Uterus (tissue), 4 donors: Measurements from ENCODE around the gene KMT2A. TPM values are rescaled to one million over a fixed set of nuclear protein-coding genes. Genes with fewer than 3 reads are reported as not detected.

ENCODE experiments used
- DNase-seq, 2 donors: peaks; one replicate each; pipeline ENCODE4 v3.0.0-alpha.2; 2019 to 2020
- H3K27ac ChIP-seq, 2 donors: fragments of 200-600 bp; sonication (generic); 1 replicate in 1 of 2; 2 replicates in 1 of 2; pipeline ENCODE4 v1.5.1; 2016 to 2018
- H3K27me3 ChIP-seq, 2 donors: fragments of 200-600 bp; sonication (generic); one replicate each; pipeline ENCODE4 v1.5.1; 2018 to 2019; ENCODE audit warnings: control low read depth in 1 of 2
- H3K36me3 ChIP-seq, 2 donors: fragments of 200-600 bp; sonication (generic); one replicate each; pipeline ENCODE4 v1.5.1; 2019; ENCODE audit warnings: control low read depth in 1 of 2
- H3K4me1 ChIP-seq, 2 donors: fragments of 200-600 bp; sonication (generic); one replicate each; pipeline ENCODE4 v1.5.1; 2018 to 2019; ENCODE audit warnings: control low read depth in 1 of 2
- H3K4me3 ChIP-seq, 2 donors: fragments of 200-600 bp; sonication (generic); 1 replicate in 1 of 2; 2 replicates in 1 of 2; pipeline ENCODE4 v1.5.1; 2018 to 2019; ENCODE audit warnings: mild to moderate bottlenecking in 1 of 2
- H3K9me3 ChIP-seq, 2 donors: fragments of 200-600 bp; sonication (generic); one replicate each; pipeline ENCODE4 v1.5.1; 2019; ENCODE audit warnings: control low read depth in 1 of 2
- POLR2A ChIP-seq, 2 donors: fragments of 450-650 bp; IDR thresholded peaks; one replicate each; pipeline ENCODE4 v1.6.1; 2016; ENCODE audit warnings: antibody characterized with exemption in 2 of 2, mild to moderate bottlenecking in 1 of 2, moderate library complexity in 1 of 2
- intact Hi-C: fragments of 100-400 bp; cut with DNase I; formaldehyde crosslinking; loops from one replicate; pipeline ENCODE4 v1.15.1; 2023; ENCODE audit warnings: low total_unique reads
- total RNA-seq, 4 donors: library from RNA; depleted of rRNA in 3 of 4; stranded (reverse); fragments of >200 nt in 3 of 4; gene quantifications; one replicate each; pipeline versions ENCODE4 v1.1.0 to v1.2.4, GENCODE V29; 2014 to 2023
- TF ChIP-seq, protein P1 (sequence below), 4 experiments: fragments of 200-600 bp in 2 of 4; fragments of 450-650 bp in 2 of 4; sonication (generic) in 2 of 4; IDR thresholded peaks; one replicate each; pipeline ENCODE4 v1.5.1; 2016 to 2019; ENCODE audit warnings: antibody characterized with exemption in 4 of 4, mild to moderate bottlenecking in 2 of 4, moderate library complexity in 1 of 4
- donor health status: DM: yes; HTN: yes; CAD: no.

Gene KMT2A
- total RNA-seq, 4 donors from 2014 or later: 41.0 to 142 (median 73.9) TPM

DNA sequence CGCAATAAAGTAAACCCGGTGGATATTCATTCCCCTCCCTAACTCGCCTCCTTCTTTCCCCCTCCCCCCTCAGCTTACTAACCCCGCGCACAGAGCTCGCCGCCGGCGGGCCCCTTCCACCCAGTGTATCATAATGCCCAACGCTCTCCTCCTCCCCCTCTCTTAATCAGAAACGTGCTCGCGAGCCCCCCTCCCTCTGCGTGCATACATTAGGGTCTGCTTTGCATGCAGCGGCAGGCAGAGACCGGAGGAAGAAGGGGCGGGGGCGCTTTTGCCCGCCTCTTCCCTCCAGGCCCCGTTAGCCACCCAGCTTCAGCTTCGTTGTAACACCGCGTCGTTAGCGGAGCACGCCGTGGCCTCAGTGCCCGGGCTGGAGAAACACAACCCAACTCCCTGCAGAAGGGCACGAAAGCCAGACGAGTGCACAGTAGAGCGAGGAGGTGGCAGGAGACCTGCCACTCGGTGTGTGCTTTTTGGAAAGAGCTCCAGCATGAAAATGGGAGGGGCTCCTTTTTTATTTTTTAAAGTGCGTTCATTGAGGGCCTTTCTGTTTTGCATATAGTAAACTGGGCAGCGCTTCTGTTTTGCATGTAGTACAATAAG, 901 bp upstream of the KMT2A start:
- Histone ChIP-seq H3K27me3 (no peaks in the 10 kb centered on the region), H3K4me1 (no peaks in the 10 kb centered on the region), H3K9me3 (no peaks in the 10 kb centered on the region), H3K27ac (peak overlapping the region; percentile 98 to 99), H3K36me3 (no peaks in the 10 kb centered on the region), H3K4me3 (peak overlapping the region; percentile 72 to 82)
- no peak for TF ChIP-seq POLR2A (IDR thresholded peaks at IDR 0.05)
- TF ChIP-seq, protein P1, sequence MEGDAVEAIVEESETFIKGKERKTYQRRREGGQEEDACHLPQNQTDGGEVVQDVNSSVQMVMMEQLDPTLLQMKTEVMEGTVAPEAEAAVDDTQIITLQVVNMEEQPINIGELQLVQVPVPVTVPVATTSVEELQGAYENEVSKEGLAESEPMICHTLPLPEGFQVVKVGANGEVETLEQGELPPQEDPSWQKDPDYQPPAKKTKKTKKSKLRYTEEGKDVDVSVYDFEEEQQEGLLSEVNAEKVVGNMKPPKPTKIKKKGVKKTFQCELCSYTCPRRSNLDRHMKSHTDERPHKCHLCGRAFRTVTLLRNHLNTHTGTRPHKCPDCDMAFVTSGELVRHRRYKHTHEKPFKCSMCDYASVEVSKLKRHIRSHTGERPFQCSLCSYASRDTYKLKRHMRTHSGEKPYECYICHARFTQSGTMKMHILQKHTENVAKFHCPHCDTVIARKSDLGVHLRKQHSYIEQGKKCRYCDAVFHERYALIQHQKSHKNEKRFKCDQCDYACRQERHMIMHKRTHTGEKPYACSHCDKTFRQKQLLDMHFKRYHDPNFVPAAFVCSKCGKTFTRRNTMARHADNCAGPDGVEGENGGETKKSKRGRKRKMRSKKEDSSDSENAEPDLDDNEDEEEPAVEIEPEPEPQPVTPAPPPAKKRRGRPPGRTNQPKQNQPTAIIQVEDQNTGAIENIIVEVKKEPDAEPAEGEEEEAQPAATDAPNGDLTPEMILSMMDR (IDR thresholded peaks at IDR 0.05): no peak
- DNase-seq: peak; percentile 30 to 46
- intact Hi-C loops: no loop called here

DNA sequence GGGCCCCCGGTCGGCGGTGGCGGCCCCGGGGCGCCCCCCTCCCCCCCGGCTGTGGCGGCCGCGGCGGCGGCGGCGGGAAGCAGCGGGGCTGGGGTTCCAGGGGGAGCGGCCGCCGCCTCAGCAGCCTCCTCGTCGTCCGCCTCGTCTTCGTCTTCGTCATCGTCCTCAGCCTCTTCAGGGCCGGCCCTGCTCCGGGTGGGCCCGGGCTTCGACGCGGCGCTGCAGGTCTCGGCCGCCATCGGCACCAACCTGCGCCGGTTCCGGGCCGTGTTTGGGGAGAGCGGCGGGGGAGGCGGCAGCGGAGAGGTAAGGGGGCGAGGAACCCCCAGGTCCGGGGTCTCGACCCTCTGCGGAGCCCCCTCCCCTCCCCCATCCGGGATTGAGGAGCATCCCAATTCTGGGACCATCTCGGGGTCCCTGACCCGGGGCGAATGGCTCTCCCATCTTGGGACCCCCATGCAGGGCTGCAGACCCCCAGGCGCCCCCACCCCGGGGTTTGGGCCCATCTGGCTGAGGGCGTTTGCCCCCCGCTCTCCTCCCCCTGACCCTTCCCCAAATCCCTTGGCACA, 431 bp downstream of the KMT2A start:
- Histone ChIP-seq H3K9me3 (no peaks in the 10 kb centered on the region), H3K27me3 (no peaks in the 10 kb centered on the region), H3K36me3 (no peaks in the 10 kb centered on the region), H3K4me3 (peak overlapping the region; percentile 72 to 82), H3K27ac (peak overlapping the region; percentile 98 to 99), H3K4me1 (no peaks in the 10 kb centered on the region)
- intact Hi-C loops: no loop called here
- no peak for TF ChIP-seq POLR2A (IDR thresholded peaks at IDR 0.05)
- TF ChIP-seq, protein P1 (IDR thresholded peaks at IDR 0.05): no peak
- DNase-seq: peak in 1 of 2 donors; percentile 52

DNA sequence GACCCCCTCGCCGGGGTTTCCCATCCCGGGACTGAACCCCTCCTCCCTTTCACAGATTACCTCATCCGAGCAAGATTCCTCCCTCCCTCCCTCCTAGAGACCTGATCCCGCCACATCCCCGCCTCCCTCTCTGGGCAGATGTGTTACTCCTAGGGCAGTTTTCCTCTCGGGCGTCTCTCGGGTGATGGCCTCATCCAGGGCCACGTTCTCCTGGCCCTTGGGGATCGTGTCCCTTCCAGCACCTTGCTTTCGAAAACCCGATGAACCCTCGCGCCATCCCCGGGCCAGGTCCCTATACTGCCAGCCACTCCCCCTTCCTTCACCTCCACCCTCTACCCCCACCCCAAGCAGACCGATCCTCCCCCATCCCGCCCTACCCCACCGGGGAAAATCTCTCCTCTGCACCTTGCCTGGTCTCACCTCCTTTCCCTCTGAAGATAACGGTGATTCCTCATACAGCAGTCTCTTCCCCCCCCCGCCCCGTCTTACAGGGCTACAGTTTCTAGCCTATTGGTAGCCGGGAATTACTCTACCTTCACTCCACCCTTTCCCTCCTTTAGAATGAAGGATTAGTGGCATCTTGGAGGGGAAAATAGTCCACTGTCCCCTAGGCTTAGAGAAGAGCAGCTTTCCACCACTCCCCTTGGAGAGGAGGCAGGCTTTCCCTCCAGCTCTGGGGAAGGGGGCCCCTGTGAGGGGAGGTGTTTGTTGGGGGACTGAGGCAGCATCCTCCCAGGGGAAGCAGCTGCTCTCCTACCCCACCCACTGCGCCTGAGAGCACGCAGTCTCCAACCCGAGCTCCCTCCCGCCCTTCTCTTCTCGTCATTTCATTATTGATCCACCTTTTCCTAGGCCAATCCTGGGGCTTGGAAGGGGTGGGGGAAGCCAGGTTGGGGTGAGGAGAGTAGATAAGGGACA, 1.2 kb downstream of the KMT2A start:
- DNase-seq: peak; percentile 22 to 69
- Histone ChIP-seq H3K9me3 (no peaks in the 10 kb centered on the region), H3K27ac (peak overlapping the region; percentile 98 to 99), H3K27me3 (no peaks in the 10 kb centered on the region), H3K4me3 (peak overlapping the region; percentile 72 to 82), H3K36me3 (no peaks in the 10 kb centered on the region), H3K4me1 (no peaks in the 10 kb centered on the region)
- TF ChIP-seq, protein P1 (IDR thresholded peaks at IDR 0.05): no peak
- no peak for TF ChIP-seq POLR2A (IDR thresholded peaks at IDR 0.05)
- intact Hi-C loops: no loop called here

DNA sequence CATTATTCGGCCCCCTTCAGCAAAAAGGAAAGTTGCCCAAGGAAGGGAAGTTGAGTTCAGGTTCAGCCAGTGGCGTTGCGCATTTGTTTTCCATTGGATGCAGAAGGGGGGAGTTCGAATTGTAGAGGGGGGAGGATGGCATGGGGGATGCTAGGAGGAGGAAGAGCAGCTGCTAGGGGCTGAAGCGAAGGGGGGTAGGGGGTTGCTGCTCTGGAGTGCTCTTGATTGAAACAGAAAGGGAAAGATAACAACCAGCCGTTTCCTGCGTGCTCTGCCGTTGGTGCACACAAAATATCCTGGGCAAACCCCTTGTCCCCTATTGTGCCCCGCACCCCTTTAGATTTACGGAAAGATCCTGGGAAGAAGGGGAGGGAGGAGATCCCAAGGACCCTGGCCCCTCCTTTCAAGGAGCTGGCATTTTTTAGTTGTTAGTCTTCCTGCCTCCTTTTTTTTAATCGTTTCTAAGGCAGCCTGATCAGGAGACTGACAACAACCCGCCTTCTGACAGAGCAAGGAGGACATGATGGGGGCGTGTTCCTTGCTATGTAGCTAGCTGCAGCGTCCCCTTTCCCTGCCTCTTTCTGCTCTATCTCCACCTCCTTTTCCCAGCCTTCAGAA, 2.1 kb downstream of the KMT2A start:
- H3K4me3 ChIP-seq: peak overlapping the region; percentile 72 to 82
- H3K27ac ChIP-seq: peak overlapping the region; percentile 98 to 99
- TF ChIP-seq POLR2A (IDR thresholded peaks at IDR 0.05): no peak
- TF ChIP-seq, protein P1 (IDR thresholded peaks at IDR 0.05): no peak
- intact Hi-C loops: no loop called here
- H3K9me3 ChIP-seq: no peaks in the 10 kb centered on the region
- H3K27me3 ChIP-seq: no peaks in the 10 kb centered on the region
- H3K36me3 ChIP-seq: no peaks in the 10 kb centered on the region
- no peaks in the 10 kb centered on the region for H3K4me1 ChIP-seq
- peak; percentile 16 to 35 for DNase-seq
